HG03039 (cell line): ENCODE measurements around the gene COIL.

Source experiments
- ATAC-seq: cut with Tn5 transposase; IDR thresholded peaks from one replicate; pipeline ENCODE4 v1.9.1; 2021; ENCODE audit warnings: mild to moderate bottlenecking, moderate library complexity; ENCODE audit not compliant: unreplicated experiment

Gene COIL

GRCh38 chr17:56936697-56937322 is 24.0 kb downstream of the COIL start:
- no peak for ATAC-seq

- no peak for ATAC-seq
Observed at GRCh38 chr17:56935461-56935860, 25.4 kb downstream of the COIL start.

- ATAC-seq: no peak
Observed at GRCh38 chr17:56934280-56934679, 26.6 kb downstream of the COIL start.

- ATAC-seq: no peak
Observed at GRCh38 chr17:56933868-56934267, 27.0 kb downstream of the COIL start.

GRCh38 chr17:56933151-56933745 is 27.6 kb downstream of the COIL start:
- ATAC-seq: no peak

- no peak for ATAC-seq
Observed at GRCh38 chr17:56930739-56931337, 30.0 kb downstream of the COIL start.

- ATAC-seq: no peak
Observed at GRCh38 chr17:56929362-56929969, 31.4 kb downstream of the COIL start.

GRCh38 chr17:56928586-56928985 is 32.3 kb downstream of the COIL start:
- ATAC-seq: no peak

- no peak for ATAC-seq
Observed at GRCh38 chr17:56926704-56927103, 34.1 kb downstream of the COIL start.

- ATAC-seq: no peak
Observed at GRCh38 chr17:56926270-56926669, 34.6 kb downstream of the COIL start.

- no peak for ATAC-seq
Observed at GRCh38 chr17:56925088-56925487, 35.8 kb downstream of the COIL start.

GRCh38 chr17:56919717-56920116 is 41.1 kb downstream of the COIL start:
- no peak for ATAC-seq

- no peak for ATAC-seq
Observed at GRCh38 chr17:56918916-56919315, 41.9 kb downstream of the COIL start.

GRCh38 chr17:56917559-56918296 is 43.1 kb downstream of the COIL start:
- no peak for ATAC-seq

- no peak for ATAC-seq
Observed at GRCh38 chr17:56914581-56915273, 46.1 kb downstream of the COIL start.

GRCh38 chr17:56913867-56914580 is 46.8 kb downstream of the COIL start, which contains the start of gene TRIM25:
Gene TRIM25, minus strand, starts transcription at chr17:56914049. Its CDS starts 61 bp downstream, at chr17:56913988.
- peak; percentile 47 for ATAC-seq

GRCh38 chr17:56913353-56913866 is 47.4 kb downstream of the COIL start:
- ATAC-seq: peak; percentile 29

GRCh38 chr17:56913000-56913311 is 47.9 kb downstream of the COIL start:
- ATAC-seq: no peak

GRCh38 chr17:56912105-56912999 is 48.5 kb downstream of the COIL start:
- ATAC-seq: no peak
